Ascending aorta (tissue), 2 donors: ENCODE results near the gene BLACAT1. TPM values are rescaled to one million over a fixed set of nuclear protein-coding genes. Genes with fewer than 3 reads are reported as not detected.

Experiments used
- DNase-seq, 2 donors: peaks; one replicate each; pipeline ENCODE4 v3.0.0-alpha.2; 2019; ENCODE audit warnings: low spot score in 2 of 2
- H3K27ac ChIP-seq, 2 donors: fragments of 200-600 bp; sonication (generic); one replicate each; pipeline ENCODE4 v1.5.1; 2016 to 2017; ENCODE audit warnings: mild to moderate bottlenecking in 1 of 2
- H3K27me3 ChIP-seq: fragments of 200-600 bp; sonication (generic); one replicate; pipeline ENCODE4 v1.5.1; 2017
- H3K36me3 ChIP-seq, 2 donors: fragments of 200-600 bp; sonication (generic); one replicate each; pipeline ENCODE4 v1.5.1; 2016
- H3K4me1 ChIP-seq, 2 donors: fragments of 200-600 bp; sonication (generic); one replicate each; pipeline ENCODE4 v1.5.1; 2016 to 2017; ENCODE audit warnings: mild to moderate bottlenecking in 1 of 2
- H3K4me3 ChIP-seq, 2 donors: fragments of 200-600 bp; sonication (generic); one replicate each; pipeline ENCODE4 v1.5.1; 2016 to 2017; ENCODE audit warnings: mild to moderate bottlenecking in 1 of 2
- H3K9me3 ChIP-seq, 2 donors: fragments of 200-600 bp; sonication (generic); one replicate each; pipeline ENCODE4 v1.5.1; 2016
- intact Hi-C: fragments of 100-400 bp; cut with DNase I; formaldehyde crosslinking; loops from one replicate; pipeline ENCODE4 v1.15.1; 2023
- total RNA-seq: library from RNA; depleted of rRNA; stranded (reverse); fragments of >200 nt; gene quantifications from one replicate; pipeline ENCODE4 v1.1.0, GENCODE V29; 2016
- TF ChIP-seq, protein P1 (sequence below), 3 experiments: fragments of 200-600 bp in 2 of 3; fragments of 450-650 bp in 1 of 3; sonication (generic) in 2 of 3; IDR thresholded peaks; one replicate each; pipeline ENCODE4 v1.5.1; 2016 to 2019; ENCODE audit warnings: antibody characterized with exemption in 3 of 3, mild to moderate bottlenecking in 1 of 3, moderate library complexity in 1 of 3

The BLACAT1 gene
- total RNA-seq, 1 donor from 2014 or later = not detected

GRCh38 chr1:205500240-205501233 lies 44.7 kb upstream of the BLACAT1 start:
- DNase-seq = no peak
- no peaks in the 10 kb centered on the region for H3K36me3 ChIP-seq
- no peaks in the 10 kb centered on the region for H3K27me3 ChIP-seq
- H3K4me3 ChIP-seq = no peak overlapping the region
- H3K27ac ChIP-seq = no peak overlapping the region
- TF ChIP-seq, protein P1, sequence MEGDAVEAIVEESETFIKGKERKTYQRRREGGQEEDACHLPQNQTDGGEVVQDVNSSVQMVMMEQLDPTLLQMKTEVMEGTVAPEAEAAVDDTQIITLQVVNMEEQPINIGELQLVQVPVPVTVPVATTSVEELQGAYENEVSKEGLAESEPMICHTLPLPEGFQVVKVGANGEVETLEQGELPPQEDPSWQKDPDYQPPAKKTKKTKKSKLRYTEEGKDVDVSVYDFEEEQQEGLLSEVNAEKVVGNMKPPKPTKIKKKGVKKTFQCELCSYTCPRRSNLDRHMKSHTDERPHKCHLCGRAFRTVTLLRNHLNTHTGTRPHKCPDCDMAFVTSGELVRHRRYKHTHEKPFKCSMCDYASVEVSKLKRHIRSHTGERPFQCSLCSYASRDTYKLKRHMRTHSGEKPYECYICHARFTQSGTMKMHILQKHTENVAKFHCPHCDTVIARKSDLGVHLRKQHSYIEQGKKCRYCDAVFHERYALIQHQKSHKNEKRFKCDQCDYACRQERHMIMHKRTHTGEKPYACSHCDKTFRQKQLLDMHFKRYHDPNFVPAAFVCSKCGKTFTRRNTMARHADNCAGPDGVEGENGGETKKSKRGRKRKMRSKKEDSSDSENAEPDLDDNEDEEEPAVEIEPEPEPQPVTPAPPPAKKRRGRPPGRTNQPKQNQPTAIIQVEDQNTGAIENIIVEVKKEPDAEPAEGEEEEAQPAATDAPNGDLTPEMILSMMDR (IDR thresholded peaks at IDR 0.05) = no peak
- peaks cover 0 to 12% of the 10 kb centered on the region in 2 donors for H3K4me1 ChIP-seq
- intact Hi-C loops = no loop called here
- H3K9me3 ChIP-seq = no peaks in the 10 kb centered on the region

- intact Hi-C loops = no loop called here
- Histone ChIP-seq H3K9me3 (no peaks in the 10 kb centered on the region), H3K27me3 (no peaks in the 10 kb centered on the region), H3K36me3 (no peaks in the 10 kb centered on the region), H3K4me3 (no peak overlapping the region), H3K4me1 (peaks cover 0 to 5% of the 10 kb centered on the region in 2 donors), H3K27ac (no peak overlapping the region)
- no peak for DNase-seq
- TF ChIP-seq, protein P1 (IDR thresholded peaks at IDR 0.05) = no peak
Measured at GRCh38 chr1:205499789-205500188, 43.9 kb upstream of the BLACAT1 start.

- no peaks in the 10 kb centered on the region for H3K36me3 ChIP-seq
- no peak overlapping the region for H3K4me3 ChIP-seq
- H3K27ac ChIP-seq = no peak overlapping the region
- H3K27me3 ChIP-seq = no peaks in the 10 kb centered on the region
- H3K4me1 ChIP-seq = peaks cover 3 to 8% of the 10 kb centered on the region in 2 donors
- TF ChIP-seq, protein P1 (IDR thresholded peaks at IDR 0.05) = no peak
- DNase-seq = no peak
- intact Hi-C loops = no loop called here
- no peaks in the 10 kb centered on the region for H3K9me3 ChIP-seq
Measured at GRCh38 chr1:205497351-205497750, 41.5 kb upstream of the BLACAT1 start.

- Histone ChIP-seq H3K27ac (no peak overlapping the region), H3K9me3 (no peaks in the 10 kb centered on the region), H3K4me3 (no peak overlapping the region), H3K27me3 (no peaks in the 10 kb centered on the region), H3K36me3 (no peaks in the 10 kb centered on the region), H3K4me1 (peaks cover 3 to 11% of the 10 kb centered on the region in 2 donors)
- intact Hi-C loops = no loop called here
- TF ChIP-seq, protein P1 (IDR thresholded peaks at IDR 0.05) = no peak
- no peak for DNase-seq
Measured at GRCh38 chr1:205496661-205497060, 40.8 kb upstream of the BLACAT1 start.

DNA sequence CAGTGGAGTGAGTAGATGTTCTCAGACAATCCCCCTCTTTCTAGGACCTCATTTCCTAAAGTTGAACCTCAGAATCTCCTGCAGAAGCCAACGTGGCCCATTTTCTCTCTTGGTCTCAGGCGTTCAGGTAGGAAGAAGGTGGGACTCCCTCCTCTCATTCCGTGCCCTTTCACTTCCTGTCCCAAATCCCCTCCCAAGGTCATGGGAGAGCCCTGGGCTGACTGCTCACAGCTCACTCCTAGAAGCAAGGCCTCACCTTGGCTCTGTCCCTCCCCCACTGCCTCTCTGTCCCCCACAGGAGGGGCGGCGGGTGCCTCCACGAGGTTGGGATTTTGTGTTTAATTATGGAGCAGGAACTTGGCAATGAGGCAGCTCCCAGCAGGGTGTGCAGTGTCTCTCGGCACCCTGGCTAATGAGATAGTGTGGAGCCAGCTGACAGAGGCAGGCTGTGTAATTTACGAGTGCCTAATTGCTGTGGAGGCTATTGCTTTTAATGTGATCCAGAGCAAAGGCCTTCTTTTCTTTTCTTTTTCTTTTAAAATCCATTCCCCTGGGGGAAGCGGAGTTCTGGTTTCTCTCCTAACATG lies 39.5 kb upstream of the BLACAT1 start:
- Histone ChIP-seq H3K4me3 (no peak overlapping the region), H3K36me3 (no peaks in the 10 kb centered on the region), H3K27me3 (no peaks in the 10 kb centered on the region), H3K4me1 (peaks cover 3 to 11% of the 10 kb centered on the region in 2 donors), H3K9me3 (no peaks in the 10 kb centered on the region), H3K27ac (no peak overlapping the region)
- DNase-seq = no peak
- TF ChIP-seq, protein P1 (IDR thresholded peaks at IDR 0.05) = no peak
- intact Hi-C loops = no loop called here
